ENCODE results near the gene NEK10.
A peak's percentile ranks its signal among the peaks of the same experiment; 100 is the strongest.

Gene NEK10

DNA sequence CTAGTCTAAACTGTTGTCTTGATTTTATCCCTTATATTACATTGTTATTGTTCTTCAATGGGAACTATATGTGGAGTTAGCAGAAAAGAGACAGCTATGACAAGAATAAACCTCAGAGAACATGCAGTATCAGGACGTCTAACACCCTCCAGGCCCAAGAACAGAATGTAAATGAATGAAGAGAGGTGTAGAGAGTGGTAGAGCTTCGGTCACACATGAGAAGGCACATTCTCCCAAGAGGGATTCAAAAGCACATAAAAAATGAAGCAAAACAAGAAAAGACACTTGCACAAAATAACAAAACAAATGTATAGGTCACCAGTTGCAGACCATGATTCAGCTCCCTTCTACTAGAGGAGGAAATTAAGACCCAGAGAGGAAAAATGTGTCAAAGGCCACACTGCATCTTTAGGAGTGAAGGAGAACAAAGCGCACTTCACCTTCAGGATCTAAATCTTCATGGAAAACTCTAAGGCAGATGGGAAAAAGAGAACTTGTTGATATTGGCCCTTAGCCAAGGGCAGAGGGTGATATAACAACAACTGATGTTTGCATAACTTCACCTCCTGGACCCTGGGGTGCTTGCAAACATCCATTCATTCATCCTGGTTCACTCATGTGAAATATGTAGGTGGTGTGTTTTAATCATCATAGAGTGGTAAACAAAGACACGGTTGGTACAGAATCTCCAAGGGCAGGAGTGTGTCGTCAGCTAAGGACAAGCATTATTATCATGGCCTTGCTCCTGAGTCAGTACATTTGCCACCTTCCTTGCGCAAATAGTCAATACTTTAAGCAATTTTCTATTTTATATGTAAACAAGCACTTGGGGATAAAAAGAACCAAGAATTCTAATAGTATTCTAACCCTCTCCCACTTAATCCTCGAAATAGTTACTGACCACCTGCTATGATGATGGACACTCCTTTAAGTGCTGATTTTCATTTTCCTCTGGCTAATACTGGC lies 8.8 kb downstream of the NEK10 start:
- no peak for DNase-seq (ENCODE audit: low read depth)
- no peak overlapping the region for H3K4me3 ChIP-seq (ENCODE audit: low read depth, low read length)
- TF ChIP-seq CTCF (IDR thresholded peaks at IDR 0.05; ENCODE audit: low read depth, low read length, missing control alignments): no peak

DNA sequence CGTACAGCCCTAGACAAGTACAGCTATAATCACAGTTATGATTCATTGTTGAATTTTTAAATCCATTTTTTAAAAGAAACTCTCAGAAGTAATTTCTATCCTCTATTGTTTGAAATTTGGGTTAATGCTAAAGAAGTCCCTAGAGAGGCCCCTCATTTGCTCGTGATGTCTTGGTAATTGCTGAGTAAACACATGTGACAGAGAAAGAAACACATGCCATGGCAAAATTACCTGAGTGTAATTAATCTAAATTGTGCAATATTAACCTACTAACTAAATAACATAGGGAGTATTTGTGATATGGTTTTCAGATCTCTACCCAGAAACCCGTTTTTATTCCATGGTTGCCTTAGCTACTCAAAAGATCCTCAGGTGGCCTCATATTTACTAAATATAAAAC lies 10.8 kb downstream of the NEK10 start:
- TF ChIP-seq CTCF (IDR thresholded peaks at IDR 0.05; ENCODE audit: low read depth, low read length, missing control alignments): no peak
- H3K4me3 ChIP-seq (ENCODE audit: low read depth, low read length): no peak overlapping the region
- no peak for DNase-seq (ENCODE audit: low read depth)

DNA sequence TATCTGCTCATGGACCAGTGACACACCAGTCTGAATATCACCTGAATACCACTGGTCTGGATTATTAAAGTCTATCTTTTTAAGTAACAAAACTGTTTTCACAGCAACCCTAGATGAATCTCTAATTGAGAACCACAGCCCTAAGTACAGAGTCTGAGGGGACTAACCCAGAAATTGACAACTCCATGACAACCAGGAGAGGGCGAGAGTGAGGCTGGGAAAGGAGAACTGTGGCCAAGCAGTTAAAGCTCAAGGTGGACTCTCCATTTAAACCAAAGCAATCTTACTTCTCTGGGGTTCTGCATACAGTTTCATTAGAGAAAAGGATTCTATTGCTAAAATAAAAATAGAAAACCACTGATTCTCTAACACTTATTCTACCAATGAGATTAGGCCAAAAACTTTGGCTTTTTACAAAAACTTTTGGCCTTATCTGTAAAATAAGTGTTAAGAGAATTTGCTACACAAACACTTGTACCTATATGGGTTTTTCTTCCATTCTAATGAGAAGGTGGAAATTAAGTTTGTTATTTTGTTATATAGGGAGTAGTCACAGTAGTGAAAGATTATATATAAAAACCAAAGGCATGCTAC lies 11.4 kb downstream of the NEK10 start:
- DNase-seq (ENCODE audit: low read depth): peak; percentile 41
- TF ChIP-seq CTCF (IDR thresholded peaks at IDR 0.05; ENCODE audit: low read depth, low read length, missing control alignments): peak; percentile 82
- no peak overlapping the region for H3K4me3 ChIP-seq (ENCODE audit: low read depth, low read length)

DNA sequence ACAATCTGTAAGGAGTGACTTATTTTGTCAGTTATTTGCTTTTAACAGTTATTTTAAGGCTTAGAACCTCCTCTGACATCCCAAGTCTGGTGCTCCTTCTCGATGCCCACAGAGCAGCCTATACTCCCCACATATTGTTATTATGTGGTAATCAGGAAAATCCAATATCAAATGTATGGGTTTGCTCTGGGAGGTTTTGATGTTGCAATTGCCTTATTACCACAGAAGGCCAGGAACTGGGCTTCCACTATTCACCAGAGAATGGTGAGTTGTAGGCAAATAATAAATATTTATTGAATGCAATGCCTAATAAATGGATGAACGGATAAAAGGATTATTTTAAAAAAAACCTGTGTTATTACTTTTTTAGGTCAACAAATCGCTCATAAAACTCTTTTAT lies 12.2 kb downstream of the NEK10 start:
- no peak for TF ChIP-seq CTCF (IDR thresholded peaks at IDR 0.05; ENCODE audit: low read depth, low read length, missing control alignments)
- no peak overlapping the region for H3K4me3 ChIP-seq (ENCODE audit: low read depth, low read length)
- DNase-seq (ENCODE audit: low read depth): no peak

- TF ChIP-seq CTCF (IDR thresholded peaks at IDR 0.05; ENCODE audit: low read depth, low read length, missing control alignments): no peak
- no peak overlapping the region for H3K4me3 ChIP-seq (ENCODE audit: low read depth, low read length)
- no peak for DNase-seq (ENCODE audit: low read depth)
Measured at GRCh38 chr3:27354588-27355203, 14.5 kb downstream of the NEK10 start.

DNA sequence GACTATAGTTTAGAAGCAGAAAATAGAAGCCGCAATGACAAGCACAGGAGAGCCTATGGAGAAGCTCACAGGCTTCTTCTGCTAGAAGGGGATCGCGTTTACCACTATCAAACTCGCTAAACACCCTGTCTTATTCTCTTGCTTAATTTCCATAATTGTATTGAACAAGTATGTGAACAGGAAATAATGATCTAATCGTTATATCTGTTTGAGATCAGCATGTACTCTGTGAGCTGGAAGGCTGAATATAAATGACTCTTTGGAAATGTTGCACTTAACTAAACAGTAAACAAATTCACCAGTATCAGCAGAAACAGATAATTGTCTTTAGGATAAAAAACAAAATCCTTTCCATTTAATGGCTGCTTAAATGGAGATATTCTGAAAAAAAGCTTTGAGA lies 15.0 kb downstream of the NEK10 start:
- DNase-seq (ENCODE audit: low read depth): no peak
- TF ChIP-seq CTCF (IDR thresholded peaks at IDR 0.05; ENCODE audit: low read depth, low read length, missing control alignments): no peak
- H3K4me3 ChIP-seq (ENCODE audit: low read depth, low read length): no peak overlapping the region

Measured in GM12864 (cell line).